H54 (cell line): Measurements from ENCODE around the gene NPW.
"Not testable (repeated sequence)": the region's sequence is repeated elsewhere in the genome, so short reads cannot be mapped to it uniquely, and the experiment has no call there.

Source experiments
- DNase-seq: peaks from one replicate; pipeline ENCODE4 v3.0.0; 2011; ENCODE audit warnings: low spot score, mixed read lengths; ENCODE audit not compliant: insufficient read length
- FAIRE-seq: peaks from 3 replicates; lab custom pipeline; 2011; peaks lifted over from hg19 to GRCh38; lab: Jason Lieb, UNC
- POLR2A ChIP-seq: IDR thresholded peaks from 2 replicates; pipeline ENCODE4 v1.6.1; 2011; ENCODE audit warnings: low read depth, mild to moderate bottlenecking, low read length

Gene NPW

GRCh38 chr16:2028146-2028545 lies 8.6 kb downstream of the NPW start:
- TF ChIP-seq POLR2A = no peak
- FAIRE-seq (no peak), DNase-seq (no peak)

DNA sequence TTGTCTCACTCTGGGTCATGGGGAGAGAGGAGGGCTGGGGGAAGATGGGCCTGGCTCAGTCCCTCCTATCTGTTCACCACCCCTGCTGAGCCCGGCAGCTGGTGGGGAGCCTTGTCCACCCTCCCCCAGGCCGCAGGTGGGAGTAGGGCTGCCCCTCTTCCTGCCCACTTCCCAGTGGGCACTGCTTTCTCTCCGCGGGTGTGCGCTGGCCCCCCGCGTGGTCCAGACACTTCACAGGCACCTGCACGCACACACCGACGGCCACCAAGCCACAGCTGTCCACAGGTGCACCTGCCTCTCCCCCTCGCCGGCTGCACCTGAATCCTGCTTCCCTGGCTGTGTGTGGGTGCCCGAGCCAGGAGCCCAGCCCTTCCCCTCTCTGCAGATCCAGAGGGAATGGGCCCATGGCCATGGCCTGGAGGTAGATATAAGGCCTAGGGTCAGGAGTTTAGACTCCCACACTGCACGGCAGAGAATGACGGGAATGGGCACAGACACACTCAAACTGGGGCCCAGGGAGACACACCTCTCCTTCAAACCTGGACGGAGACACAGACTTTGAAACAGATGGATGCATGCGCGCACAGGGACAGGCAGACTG lies 9.1 kb downstream of the NPW start:
- TF ChIP-seq POLR2A = no peak
- no peak for FAIRE-seq
- DNase-seq = no peak

GRCh38 chr16:2029350-2029749 lies 9.8 kb downstream of the NPW start:
- DNase-seq (no peak), FAIRE-seq (no peak)
- TF ChIP-seq POLR2A = no peak

DNA sequence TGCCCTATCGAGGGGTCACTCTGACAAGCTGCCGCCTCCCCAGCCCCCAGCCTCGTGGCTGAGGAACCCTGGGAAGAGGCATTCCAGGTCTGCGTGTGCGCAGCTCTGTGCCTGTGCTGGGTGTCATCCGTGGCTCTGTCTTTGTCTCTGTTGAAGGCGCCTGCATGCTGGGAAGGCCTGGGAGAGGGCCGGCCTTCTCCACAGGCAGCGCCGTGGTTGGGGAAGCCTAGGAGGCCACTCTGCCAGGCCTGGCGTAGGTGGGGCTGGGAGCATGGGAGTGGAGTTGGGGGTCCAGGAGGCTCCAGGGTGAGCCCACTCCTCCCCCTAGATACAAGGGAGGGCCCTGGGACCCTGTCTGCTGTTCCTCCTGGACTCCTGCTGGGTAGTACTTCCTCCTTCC lies 10.5 kb downstream of the NPW start:
- DNase-seq (no peak), FAIRE-seq (no peak)
- TF ChIP-seq POLR2A = no peak

GRCh38 chr16:2031081-2031577 lies 11.5 kb downstream of the NPW start:
- DNase-seq (no peak), FAIRE-seq (no peak)
- TF ChIP-seq POLR2A = no peak

GRCh38 chr16:2032285-2033056 lies 12.9 kb downstream of the NPW start:
- DNase-seq (no peak), FAIRE-seq (no peak)
- no peak for TF ChIP-seq POLR2A

GRCh38 chr16:2033057-2033908 lies 13.7 kb downstream of the NPW start:
- peak; percentile 77 for DNase-seq
- TF ChIP-seq POLR2A = peak; percentile 84
- FAIRE-seq = no peak

GRCh38 chr16:2033909-2034695 lies 14.5 kb downstream of the NPW start:
- FAIRE-seq, DNase-seq: not testable (repeated sequence)

DNA sequence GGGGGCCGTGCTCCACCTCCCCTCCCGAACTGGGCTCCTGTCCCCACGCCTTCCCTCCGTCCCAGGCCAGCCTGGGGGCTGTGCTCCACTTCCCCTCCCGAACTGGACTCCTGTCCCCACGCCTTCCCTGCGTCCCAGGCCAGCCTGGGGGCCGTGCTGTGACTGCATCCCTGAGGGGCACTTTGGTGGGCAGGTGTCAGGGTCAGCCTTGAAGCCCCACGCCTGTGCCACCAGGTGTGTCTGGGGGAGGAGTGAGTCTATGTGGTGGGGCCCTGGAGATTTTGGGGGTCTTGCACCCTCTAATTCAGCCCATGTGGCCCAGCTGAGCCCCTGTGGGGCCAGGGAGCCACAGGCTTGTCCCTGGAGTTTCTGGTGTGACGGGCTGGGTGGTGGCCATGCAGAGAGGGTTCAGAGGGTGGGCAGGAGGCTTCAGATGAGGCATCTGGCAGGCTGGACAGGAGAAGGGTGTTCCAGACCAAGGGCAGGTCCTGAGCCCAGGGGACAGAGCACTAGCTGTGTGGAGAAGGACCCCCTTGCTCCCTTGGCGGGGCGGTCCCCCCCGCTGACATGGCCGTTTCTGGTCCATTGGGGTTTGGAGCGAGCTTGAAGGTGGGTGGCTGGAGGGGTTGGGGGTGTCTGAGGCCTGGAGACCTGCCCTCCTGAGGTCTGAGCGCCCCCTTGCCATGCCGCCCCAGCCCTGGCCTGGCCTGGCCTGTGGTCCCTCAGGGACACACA lies 15.3 kb downstream of the NPW start:
- no peak for FAIRE-seq
- DNase-seq = no peak
- TF ChIP-seq POLR2A = no peak

DNA sequence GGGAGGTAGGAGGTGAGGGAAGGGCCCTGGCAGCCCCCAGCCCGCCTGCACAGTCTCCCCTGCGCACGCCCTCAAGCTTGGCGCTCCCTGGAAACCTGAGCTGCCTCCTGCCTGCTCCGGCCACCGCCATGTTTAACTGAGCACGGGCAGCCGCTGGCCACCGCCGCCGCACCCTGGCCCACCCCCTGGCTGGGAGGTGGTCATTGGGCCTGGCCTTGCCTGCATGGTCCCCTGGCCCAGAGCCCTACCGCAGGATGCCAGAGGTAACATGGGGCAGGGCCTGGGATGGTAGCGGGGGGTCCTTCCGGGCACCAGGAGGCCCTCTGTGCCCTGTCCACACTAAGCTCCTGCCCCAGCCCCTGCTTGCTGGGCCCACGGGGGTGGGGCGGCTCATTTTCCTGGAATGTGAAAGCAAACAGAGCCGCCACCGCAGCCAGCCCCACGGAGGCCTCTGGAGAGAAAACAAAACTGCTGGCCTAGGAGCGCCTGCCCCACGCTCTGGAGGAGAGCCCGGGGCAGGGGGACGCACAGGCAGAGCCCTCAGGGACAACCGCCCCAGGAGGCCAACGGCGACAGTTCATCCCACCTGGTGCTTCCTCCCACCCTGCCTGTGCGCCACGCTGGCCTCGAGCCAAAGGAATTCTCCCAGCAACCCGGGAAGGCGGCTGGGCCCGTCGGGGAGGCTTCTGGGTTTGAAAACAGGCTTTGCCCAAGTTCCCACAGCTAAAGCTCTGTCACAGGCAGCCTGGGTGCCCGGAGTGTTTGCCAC lies 16.0 kb downstream of the NPW start:
- DNase-seq (peak; percentile 86), FAIRE-seq (no peak)
- TF ChIP-seq POLR2A = no peak

DNA sequence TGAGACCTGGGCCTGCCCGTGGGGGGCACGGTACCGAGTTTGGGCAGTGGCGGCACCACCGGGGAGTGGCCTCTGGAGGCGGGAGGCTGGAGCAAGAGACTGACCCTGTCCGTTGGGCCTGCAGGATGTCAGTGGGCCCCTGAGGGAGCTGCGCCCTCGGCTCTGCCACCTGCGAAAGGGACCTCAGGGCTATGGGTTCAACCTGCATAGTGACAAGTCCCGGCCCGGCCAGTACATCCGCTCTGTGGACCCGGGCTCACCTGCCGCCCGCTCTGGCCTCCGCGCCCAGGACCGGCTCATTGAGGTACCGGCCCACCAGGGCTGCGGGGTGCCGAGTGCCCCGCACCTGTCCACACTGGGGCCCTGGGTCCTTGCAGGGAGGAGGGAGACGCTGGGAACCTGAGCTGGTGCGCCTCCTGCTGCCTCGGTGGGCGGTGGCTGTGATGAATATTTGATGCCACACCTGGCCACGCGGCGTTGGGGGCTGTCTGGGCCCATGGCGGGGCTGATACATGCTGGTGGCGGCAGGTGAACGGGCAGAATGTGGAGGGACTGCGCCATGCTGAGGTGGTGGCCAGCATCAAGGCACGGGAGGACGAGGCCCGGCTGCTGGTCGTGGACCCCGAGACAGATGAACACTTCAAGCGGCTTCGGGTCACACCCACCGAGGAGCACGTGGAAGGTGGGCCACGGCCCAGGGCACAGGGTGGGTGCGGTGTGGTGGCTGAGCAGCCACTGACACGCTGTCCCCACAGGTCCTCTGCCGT lies 16.8 kb downstream of the NPW start:
- FAIRE-seq (no peak), DNase-seq (no peak)
- TF ChIP-seq POLR2A = no peak
